GM18873 (cell line): ENCODE measurements around the gene SYPL2.
"Not testable (repeated sequence)": the region's sequence is repeated elsewhere in the genome, so short reads cannot be mapped to it uniquely, and the experiment has no call there.

Experiments
- ATAC-seq: cut with Tn5 transposase; IDR thresholded peaks from one replicate; pipeline ENCODE4 v1.9.1; 2021; ENCODE audit warnings: mild to moderate bottlenecking, moderate library complexity, moderate number of reproducible peaks; ENCODE audit not compliant: unreplicated experiment, low FRiP score

The SYPL2 gene

DNA sequence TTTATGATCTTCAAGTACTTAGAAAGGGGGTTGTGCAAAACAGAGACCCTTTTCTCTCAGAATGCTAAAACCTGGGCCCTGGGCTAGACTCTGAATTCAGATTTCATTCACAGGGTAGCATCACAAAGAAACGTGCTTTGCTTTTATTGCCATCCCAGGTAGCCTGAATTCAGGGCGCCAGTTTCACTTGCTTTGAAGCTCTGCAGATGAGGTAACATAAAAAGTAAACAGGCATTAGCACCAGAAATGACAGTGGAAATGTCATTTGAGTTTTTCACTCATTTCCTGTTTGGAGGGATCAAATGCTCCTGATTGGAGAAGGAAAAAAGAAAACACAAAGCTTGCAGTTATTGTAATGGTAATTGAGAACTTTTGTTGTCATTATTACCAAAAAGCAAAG, 2.6 kb downstream of the SYPL2 start:
- no peak for ATAC-seq

- ATAC-seq, result no peak
Observed at GRCh38 chr1:109470245-109470644, 3.9 kb downstream of the SYPL2 start.

- ATAC-seq, result no peak
Observed at GRCh38 chr1:109472779-109473178, 6.4 kb downstream of the SYPL2 start.

DNA sequence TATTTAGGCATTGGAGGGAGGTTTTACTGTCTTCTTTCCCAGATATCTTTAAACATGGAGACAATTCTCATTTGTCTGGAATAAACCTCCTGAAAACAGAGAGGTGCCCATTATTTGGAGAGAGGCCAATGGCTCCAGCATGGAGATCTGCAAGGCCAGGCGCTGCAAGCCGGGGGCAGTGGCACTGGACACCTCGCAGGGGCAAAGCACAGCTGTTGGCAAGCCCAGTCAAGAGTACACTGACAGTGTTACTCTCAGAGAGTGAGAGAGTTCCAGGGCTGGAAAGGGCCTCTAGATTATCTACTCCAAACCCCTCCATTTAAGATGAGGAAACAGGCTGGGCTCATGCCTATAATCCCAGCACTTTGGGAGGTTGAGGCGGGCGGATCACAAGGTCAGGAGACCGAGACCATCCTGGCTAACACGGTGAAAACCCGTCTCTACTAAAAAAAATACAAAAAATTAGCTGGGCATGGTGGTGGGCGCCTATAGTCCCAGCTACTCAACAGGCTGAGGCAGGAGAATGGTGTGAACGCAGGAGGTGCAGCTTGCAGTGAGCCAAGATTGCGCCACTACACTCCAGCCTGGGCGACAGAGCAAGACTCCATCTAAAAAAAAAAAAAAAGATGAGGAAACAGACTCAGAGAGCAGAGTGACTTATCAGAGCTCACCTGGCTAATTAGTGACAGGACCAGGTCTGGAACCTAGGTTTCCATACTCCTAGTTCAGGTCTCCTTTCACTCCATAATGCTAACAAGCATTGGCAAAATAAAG, 7.1 kb downstream of the SYPL2 start:
- not testable (repeated sequence) for ATAC-seq

DNA sequence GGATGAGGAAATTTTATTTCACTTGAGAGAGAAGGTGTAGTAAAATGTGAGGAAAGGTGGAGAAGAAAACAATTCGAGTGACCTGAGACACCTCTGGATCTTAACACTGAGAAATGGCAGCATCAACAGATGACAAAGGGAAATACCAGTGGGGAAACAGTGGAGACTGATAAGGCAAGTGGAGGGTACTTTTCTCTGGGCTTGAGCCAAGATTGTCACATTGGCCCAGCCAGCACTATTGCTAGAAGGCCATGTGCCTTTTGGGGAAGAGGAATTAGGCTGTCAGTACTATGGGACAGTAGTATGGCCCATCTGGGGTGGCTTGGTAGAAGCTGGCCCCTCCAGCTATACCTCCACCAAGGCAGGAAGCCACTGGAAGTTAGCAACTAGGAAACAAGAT, 8.4 kb downstream of the SYPL2 start:
- no peak for ATAC-seq

DNA sequence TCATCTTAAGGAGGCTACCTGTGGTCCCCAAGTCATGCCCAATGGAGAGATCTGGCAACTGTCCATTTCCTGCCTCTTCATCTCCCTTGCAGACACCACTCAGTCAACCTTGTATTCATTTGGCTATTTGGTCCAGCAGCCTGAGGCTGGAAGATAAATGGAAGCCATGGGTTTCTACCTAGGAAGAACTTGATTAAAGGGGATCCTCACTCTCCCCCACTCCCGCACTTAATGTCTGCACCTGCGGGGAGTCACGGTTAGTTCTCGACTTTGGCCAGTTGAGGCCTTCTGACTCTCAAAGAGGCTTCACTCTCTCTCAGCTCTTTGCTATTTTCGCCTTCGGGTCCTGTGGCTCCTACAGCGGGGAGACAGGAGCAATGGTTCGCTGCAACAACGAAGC, 8.9 kb downstream of the SYPL2 start:
- ATAC-seq, result no peak

DNA sequence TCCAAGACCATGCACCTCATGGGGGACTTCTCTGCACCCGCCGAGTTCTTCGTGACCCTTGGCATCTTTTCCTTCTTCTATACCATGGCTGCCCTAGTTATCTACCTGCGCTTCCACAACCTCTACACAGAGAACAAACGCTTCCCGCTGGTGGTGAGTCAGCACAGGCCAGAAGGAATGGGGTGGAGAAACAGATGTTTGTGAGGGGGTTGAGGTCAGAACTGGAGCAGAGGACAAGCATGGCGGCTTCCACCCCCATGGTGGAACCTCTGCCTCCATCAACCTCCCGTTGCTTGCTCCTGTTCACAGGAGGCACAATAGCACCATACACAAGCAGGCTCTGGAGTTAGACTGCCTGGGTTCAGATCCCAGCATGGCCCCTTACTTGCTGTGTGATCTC, 10.5 kb downstream of the SYPL2 start:
- no peak for ATAC-seq

DNA sequence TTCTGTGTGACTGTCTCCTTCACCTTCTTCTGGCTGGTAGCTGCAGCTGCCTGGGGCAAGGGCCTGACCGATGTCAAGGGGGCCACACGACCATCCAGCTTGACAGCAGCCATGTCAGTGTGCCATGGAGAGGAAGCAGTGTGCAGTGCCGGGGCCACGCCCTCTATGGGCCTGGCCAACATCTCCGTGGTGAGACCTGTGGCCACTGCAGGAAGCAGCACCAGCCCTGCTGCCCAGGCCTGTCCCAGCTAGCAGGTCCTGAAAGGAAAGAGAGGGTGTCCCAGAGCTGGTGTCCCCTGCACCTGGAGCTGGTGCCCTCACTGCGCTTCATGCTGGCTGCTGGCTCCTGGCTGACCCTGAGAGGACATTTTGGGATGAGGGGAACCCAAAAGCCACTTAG, 11.5 kb downstream of the SYPL2 start:
- ATAC-seq, result no peak

GRCh38 chr1:109478806-109479205, 12.5 kb downstream of the SYPL2 start:
- no peak for ATAC-seq

- ATAC-seq, result no peak
Observed at GRCh38 chr1:109479311-109479710, 13.0 kb downstream of the SYPL2 start.

GRCh38 chr1:109479901-109480300, 13.6 kb downstream of the SYPL2 start:
- no peak for ATAC-seq

GRCh38 chr1:109481646-109482045, 15.3 kb downstream of the SYPL2 start:
- ATAC-seq, result no peak

- ATAC-seq, result no peak
Observed at GRCh38 chr1:109482242-109482641, 15.9 kb downstream of the SYPL2 start.

DNA sequence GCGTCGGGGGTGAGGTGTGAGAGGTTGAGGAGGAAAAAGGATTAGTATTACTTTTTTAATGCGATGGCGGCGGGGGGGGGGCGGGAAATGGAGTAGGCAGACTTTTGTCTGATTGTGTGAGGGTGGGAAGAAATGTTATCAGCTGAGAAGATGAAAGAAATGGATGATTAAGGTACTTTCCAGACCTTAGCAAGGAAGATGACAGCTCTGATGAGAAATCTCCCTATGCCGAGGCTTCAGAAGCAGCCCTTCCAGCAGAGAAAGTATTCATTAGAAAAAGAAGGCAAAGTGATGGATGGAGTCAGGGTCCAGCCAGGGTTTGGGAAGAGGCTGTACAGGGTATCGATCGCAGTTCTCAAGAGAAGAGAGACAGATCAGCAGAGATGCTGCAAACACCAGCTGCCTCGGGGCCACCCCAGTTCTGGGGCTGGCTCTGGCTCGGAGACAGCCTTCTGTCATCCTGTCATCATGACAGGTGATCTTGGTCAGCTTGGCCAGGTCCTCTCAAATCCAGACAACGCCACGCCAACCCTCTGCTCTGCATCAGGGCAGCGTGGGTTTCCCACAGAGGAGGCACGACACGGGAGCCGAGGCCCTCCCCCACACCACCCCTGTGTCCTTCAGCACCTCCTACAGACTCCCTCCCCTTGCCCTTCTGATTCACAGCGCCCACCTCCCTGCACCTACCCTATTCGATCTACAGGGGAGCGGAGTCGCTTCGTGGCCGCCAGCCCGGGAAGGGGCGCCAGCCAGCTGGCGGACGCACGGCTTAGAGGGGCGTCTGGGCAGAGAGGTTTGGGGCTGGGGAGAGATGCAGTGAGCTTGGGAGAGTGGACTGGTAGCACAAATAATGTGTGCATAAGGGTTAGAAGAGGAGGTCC, 16.7 kb downstream of the SYPL2 start:
- ATAC-seq, result peak; percentile 6

- ATAC-seq, result peak; percentile 41
Observed at GRCh38 chr1:109483672-109484518, 17.5 kb downstream of the SYPL2 start, which contains the start of gene ATXN7L2. Gene ATXN7L2 (plus strand): TSS chr1:109483905. CDS start chr1:109483954, 49 bp downstream.

DNA sequence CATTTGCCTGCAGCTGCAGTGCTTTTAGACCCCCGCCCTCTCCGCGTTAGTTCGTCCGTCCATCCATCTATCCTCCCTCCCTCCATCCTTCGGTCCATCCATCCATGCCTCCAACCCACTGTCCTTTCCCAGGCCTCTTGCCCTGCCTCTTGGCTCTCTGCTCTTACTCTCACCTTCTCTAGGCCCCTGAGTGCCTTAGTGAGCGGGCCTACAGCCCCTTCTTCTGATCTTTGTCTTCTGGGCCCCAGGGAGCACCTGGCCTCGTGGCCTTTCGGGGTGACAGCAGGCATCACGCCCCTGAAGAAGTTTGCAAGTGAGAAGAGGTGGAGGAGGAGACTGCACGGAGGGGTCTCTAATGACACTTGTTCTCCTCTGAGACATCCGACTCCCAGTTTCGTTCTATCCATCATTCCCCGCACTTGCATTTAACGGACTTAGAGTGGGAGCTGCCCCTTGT, 18.2 kb downstream of the SYPL2 start:
- ATAC-seq, result no peak

- ATAC-seq, result no peak
Observed at GRCh38 chr1:109485001-109485400, 18.7 kb downstream of the SYPL2 start.

GRCh38 chr1:109487261-109487660, 20.9 kb downstream of the SYPL2 start:
- ATAC-seq, result no peak

DNA sequence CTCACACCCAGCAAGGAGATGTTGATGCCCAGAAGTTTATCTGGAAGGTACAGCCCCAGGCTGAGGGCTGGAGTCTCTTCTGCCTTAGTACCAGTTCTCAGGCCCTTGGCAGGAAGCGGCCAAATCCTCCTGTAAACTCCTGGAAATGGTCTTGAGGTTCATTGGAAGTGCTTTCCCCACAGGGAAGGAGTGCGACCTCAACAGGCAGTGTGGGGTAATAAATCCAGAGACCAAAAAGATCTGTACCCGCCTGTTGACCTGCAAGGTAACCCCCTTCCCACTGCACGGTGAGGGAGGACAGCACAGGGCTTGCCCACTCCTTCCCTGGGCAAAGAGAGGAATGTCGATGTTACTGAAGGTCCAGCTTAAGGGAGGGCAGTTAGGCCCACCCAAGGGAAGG, 21.9 kb downstream of the SYPL2 start:
- ATAC-seq, result no peak

- no peak for ATAC-seq
Observed at GRCh38 chr1:109488696-109489095, 22.4 kb downstream of the SYPL2 start.
